HG03066 (cell line): ENCODE measurements around the gene PIGU.
A peak's percentile ranks its signal among the peaks of the same experiment; 100 is the strongest.
"Not testable (repeated sequence)": the region's sequence is repeated elsewhere in the genome, so short reads cannot be mapped to it uniquely, and the experiment has no call there.

Experiments used
- ATAC-seq: cut with Tn5 transposase; IDR thresholded peaks from one replicate; pipeline ENCODE4 v1.9.1; 2021; ENCODE audit warnings: low read depth; ENCODE audit not compliant: unreplicated experiment

Gene PIGU

GRCh38 chr20:34706912-34707784 lies 30.3 kb upstream of the PIGU start:
- no peak for ATAC-seq

- no peak for ATAC-seq
Observed at GRCh38 chr20:34706302-34706875, 29.5 kb upstream of the PIGU start.

- ATAC-seq, result no peak
Observed at GRCh38 chr20:34705397-34706301, 28.8 kb upstream of the PIGU start.

- no peak for ATAC-seq
Observed at GRCh38 chr20:34705008-34705396, 28.1 kb upstream of the PIGU start.

- ATAC-seq, result peak; percentile 46
Observed at GRCh38 chr20:34704177-34705007, 27.5 kb upstream of the PIGU start, which contains the start of gene TP53INP2. TSS of gene TP53INP2 (plus strand) at chr20:34704344. CDS start at chr20:34708740, 4,396 bp downstream.

GRCh38 chr20:34703424-34704176 lies 26.7 kb upstream of the PIGU start:
- ATAC-seq, result no peak

GRCh38 chr20:34703061-34703423 lies 26.1 kb upstream of the PIGU start:
- no peak for ATAC-seq

- no peak for ATAC-seq
Observed at GRCh38 chr20:34701405-34702085, 24.7 kb upstream of the PIGU start.

- ATAC-seq, result no peak
Observed at GRCh38 chr20:34693414-34693813, 16.5 kb upstream of the PIGU start.

- ATAC-seq, result no peak
Observed at GRCh38 chr20:34691838-34692237, 14.9 kb upstream of the PIGU start.

GRCh38 chr20:34689486-34689885 lies 12.6 kb upstream of the PIGU start:
- ATAC-seq, result no peak

- ATAC-seq, result no peak
Observed at GRCh38 chr20:34683667-34684066, 6.8 kb upstream of the PIGU start.

- ATAC-seq, result no peak
Observed at GRCh38 chr20:34680586-34681175, 3.8 kb upstream of the PIGU start.

GRCh38 chr20:34675993-34676641 lies 775 bp downstream of the PIGU start:
- no peak for ATAC-seq

- ATAC-seq, result no peak
Observed at GRCh38 chr20:34675561-34675960, 1.3 kb downstream of the PIGU start.

GRCh38 chr20:34673412-34673811 lies 3.5 kb downstream of the PIGU start:
- no peak for ATAC-seq

- no peak for ATAC-seq
Observed at GRCh38 chr20:34669094-34669493, 7.8 kb downstream of the PIGU start.

- not testable (repeated sequence) for ATAC-seq
Observed at GRCh38 chr20:34664751-34665150, 12.1 kb downstream of the PIGU start.
